Activated CD4-positive, CD25-positive, alpha-beta regulatory T cell treated with anti-CD3 and anti-CD28 coated beads, Interleukin-2, amount 50 U/mL, for 24 hours (primary cell): ENCODE results near the gene USP47.

Source experiments
- ATAC-seq, 2 donors: fragments of 150-1000 bp; cut with Tn5 transposase; one replicate each; pipeline ENCODE4 v1.10.0; 2021; ENCODE audit warnings: mild to moderate bottlenecking in 1 of 2, moderate library complexity in 1 of 2

The USP47 gene

GRCh38 chr11:11871991-11872401 is 30.2 kb downstream of the USP47 start:
- no peak for ATAC-seq

- no peak for ATAC-seq
Measured at GRCh38 chr11:11876458-11876857, 34.7 kb downstream of the USP47 start.

GRCh38 chr11:11880179-11880578 is 38.4 kb downstream of the USP47 start:
- ATAC-seq, result no peak

DNA sequence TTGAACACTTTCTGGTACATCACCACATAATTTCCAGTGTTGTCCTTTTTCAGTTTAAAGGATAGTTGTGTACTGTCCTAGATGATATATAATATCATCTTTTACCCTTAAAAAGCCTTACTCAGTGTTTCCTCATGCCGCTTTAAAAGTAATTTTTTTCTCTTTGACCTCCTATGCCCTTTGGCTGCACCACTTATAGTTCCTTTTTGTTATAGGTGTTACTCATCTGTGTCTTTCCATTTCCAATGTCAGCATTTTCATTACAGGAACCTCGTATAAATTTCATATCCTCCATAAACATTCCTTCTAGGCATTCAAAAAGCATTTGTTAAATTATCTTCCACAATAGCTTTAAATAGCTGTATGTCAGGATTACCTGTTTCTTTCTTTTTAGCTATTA is 40.8 kb downstream of the USP47 start:
- ATAC-seq, result no peak

GRCh38 chr11:11884351-11884750 is 42.6 kb downstream of the USP47 start:
- no peak for ATAC-seq

- no peak for ATAC-seq
Measured at GRCh38 chr11:11884774-11885481, 43.2 kb downstream of the USP47 start.

DNA sequence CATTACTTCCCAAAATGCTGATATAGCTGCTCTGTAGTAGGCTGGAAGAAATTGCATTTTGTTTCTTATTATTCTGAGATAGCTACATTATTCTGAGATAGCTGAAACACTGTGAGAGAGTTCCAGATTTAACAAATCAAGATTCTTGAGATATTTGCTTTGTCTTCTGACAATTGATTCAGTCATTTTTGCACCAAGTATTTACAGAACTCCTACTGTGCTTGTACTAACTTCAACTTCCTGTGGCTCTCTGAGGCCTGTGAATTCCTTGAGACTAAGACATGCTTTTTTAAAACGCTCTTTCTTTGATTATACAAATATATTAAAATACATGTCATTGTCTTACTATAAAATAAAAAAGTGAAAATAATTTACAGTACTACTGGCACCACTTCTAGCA is 52.7 kb downstream of the USP47 start:
- no peak for ATAC-seq

DNA sequence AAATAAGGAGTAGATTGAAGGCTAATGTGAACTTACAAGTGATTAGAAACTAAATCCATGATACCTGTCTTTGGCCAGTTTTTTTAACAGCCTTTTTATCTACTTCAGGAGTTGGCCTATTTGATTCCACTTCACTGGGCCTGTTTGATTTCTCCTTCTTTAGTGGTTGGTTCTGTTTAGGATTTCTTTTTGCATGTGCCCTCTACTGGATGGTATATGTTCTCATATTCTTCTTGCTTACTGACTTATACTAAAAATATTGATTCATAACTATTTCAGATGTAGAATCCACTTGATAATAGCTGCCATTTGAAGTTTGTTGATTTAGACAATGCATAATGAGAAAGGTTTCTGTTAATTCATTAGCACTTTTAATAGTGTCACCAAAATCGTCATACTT is 53.9 kb downstream of the USP47 start:
- no peak for ATAC-seq

- ATAC-seq, result no peak
Measured at GRCh38 chr11:11898648-11899047, 56.9 kb downstream of the USP47 start.

- no peak for ATAC-seq
Measured at GRCh38 chr11:11899401-11899800, 57.6 kb downstream of the USP47 start.

DNA sequence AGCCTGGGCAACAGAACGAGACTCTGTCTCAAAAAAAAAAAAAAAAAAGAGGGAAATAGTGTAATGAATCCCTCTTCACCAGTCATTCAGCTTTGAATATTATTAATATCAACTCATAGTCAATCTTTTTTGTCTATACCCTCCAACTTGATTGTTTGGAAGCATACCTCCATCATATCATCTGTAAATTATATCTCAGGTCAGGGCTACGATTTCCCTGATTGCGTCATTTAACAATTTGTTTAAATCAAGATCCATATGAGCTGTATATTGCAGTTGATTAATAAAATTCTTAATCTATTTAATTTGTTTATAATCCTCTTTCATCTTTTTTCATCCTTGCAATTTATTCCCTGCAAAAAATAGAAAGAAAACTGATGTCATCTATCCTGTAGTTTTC is 60.2 kb downstream of the USP47 start:
- no peak for ATAC-seq

- no peak for ATAC-seq
Measured at GRCh38 chr11:11909727-11910126, 68.0 kb downstream of the USP47 start.

DNA sequence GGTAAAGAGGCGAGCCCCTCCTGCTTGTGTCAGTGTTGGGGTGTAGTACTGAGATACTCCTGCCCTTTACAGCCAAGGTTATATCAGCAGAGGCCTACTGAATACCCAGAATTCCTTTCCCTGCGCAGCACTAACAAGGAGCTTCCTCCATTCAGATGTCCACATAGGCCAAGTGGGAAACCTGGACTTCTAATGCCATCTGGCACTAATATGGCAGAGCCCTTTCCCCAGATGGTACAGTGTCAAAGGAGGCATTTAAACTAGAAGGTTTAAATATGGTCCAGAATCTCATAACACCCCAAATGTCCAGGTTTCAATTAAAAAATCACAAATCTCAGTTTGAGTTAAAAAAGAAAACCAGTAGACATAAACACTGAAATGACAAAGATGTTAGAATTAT is 68.8 kb downstream of the USP47 start:
- no peak for ATAC-seq

- ATAC-seq, result no peak
Measured at GRCh38 chr11:11913395-11913794, 71.6 kb downstream of the USP47 start.

- ATAC-seq, result no peak
Measured at GRCh38 chr11:11915625-11916024, 73.9 kb downstream of the USP47 start.

DNA sequence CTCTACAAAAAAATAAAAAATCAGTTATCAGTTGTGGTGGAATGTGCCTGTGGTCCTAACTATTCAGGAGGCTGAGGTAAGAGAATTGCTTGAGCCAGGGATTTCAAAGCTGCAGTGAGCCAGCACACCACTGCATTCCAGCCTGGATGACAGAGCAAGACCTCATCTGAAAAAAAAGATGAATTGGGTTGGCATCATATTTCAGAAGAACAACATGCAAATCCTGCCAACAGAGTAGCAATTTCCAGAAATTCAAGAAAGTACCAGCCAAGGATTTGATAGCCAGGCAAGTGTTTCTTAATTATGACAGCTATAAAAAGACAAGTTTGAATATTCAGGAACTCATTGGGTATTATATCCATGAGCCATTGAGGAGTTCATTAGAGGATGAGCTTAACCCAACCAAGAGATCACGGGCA is 75.2 kb downstream of the USP47 start:
- ATAC-seq, result no peak

DNA sequence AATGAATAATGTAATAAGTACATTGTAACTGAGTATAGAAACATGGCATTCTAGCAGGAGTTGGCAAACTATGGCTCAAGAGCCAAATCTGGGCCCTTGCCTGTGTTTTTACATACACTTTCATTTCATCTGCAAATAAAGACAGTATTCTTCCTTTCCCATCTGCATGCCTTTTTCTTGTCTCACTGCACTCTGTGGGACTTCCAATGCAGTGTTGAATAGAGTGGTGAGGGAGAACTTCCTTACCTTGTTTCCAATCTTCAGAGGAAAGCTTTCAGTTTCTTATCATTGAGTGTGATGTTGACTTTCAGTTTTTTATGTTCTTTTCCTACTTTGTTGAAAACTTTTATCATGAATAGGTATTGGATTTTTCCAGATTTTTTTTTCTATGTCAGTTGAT is 82.1 kb downstream of the USP47 start:
- no peak for ATAC-seq

GRCh38 chr11:11929920-11930319 is 88.1 kb downstream of the USP47 start:
- ATAC-seq, result no peak

DNA sequence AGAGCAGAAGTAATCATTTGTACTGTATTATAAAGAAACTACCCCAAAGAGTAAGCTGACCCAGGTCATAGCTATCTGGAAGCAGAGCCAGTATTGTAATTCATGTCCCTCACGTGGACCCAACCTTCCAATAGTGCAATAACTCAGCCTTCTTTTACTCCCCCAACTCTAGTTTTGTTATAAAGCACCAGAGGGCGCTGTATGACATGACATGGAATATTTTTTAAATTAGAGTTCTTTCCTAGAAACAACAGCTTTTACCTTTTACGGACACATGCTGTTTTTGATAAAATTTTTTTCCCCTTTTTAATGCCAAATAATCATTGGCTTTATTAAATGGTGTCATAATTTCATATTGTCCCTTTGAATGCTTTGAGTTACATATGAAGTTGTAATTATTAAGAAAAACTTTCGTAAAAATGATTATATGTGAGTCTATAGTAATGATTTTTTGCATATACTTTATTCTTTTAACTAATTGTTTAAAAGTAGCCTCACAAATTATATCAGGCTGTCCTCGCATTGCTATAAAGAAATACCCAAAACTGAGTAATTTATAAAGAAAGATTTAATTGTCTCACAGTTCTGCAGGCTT is 89.8 kb downstream of the USP47 start:
- ATAC-seq, result no peak

DNA sequence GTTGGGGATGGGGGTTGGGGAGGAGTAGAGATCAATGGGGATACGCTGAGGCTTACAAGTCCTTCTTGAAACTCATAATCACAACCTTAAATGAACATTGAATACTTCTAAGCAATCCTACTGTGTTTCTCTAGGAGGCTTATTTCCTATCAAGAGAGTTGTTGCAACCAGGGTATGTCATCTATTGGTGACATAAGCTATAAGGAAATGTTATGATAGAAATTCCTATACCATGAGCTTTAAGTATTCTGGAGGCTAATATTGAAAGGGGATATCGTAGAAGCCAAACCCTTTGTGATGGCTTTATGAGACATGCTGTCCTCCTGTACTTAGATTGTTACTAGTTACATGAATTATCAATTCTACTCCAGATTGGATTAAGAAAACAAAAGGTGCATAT is 93.8 kb downstream of the USP47 start:
- ATAC-seq, result no peak

DNA sequence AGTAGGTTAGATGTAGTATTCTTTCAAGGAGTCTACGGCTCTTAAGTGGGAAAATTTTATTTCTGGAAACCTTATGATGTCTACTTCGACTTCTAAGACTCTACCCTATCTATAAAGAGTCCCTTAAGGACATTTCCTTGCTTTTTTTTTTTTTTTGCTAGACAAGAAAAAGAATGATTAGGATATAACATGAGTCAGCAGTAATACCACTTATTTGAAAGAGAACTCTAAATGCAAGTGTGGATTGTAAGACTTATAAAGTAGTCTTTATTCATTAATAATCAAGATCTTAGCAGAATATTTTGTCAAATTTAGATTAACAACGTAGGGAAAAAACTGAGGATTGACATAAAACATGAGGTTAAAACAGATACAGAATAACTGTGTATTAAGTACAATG is 95.7 kb downstream of the USP47 start:
- no peak for ATAC-seq

DNA sequence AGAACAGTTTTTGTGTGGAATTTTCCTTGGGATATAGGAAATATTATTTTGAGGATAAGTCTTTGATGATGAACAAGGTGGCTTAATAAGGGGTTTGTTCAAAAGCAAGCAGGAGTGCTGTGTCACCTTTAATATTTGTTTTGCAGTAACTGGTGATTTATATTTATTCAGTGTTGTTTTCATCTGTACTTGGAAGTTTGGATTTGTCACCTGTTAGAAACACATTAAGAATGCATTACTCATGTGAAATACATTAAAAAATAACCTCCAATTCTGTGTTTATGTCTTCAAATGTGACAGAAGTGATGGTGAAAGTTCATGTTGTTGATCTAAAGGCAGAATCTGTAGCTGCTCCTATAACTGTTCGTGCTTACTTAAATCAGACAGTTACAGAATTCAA is 96.2 kb downstream of the USP47 start:
- ATAC-seq, result no peak

DNA sequence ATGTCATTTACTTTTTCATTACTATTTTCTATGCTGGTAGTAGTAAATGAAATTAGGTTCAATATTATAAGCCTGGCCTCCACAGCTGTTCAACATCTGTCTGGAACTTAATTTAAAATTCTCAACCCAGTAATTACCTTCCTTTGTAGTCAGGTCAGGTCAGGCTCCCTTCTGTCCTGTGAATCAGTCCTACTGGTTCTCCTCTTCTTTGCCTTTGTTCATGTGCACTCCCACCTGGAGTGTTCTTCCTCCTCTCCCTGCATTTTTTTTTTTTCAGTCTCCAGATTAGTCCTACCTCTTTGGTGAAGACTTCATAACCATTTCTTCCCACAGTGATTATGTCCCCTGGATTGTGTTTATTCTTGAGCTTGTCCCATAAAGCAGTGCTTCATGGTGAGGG is 98.8 kb downstream of the USP47 start:
- ATAC-seq, result no peak

DNA sequence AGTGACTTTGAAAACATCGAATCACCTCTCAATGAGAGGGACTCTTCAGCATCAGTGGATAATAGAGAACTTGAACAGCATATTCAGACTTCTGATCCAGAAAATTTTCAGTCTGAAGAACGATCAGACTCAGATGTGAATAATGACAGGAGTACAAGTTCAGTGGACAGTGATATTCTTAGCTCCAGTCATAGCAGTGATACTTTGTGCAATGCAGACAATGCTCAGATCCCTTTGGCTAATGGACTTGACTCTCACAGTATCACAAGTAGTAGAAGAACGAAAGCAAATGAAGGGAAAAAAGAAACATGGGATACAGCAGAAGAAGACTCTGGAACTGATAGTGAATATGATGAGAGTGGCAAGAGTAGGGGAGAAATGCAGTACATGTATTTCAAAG is 100.9 kb downstream of the USP47 start:
- ATAC-seq, result no peak

GRCh38 chr11:11944444-11944843 is 102.7 kb downstream of the USP47 start:
- ATAC-seq, result no peak
